ENCODE results near the gene NTSR2.

The NTSR2 gene

GRCh38 chr2:11711354-11711716 is 41.3 kb upstream of the NTSR2 start:
- Histone ChIP-seq H3K4me3 (ENCODE audit: low read depth in 1 of 2, low read length in 2 of 2) (no peak overlapping the region), H3K27me3 (ENCODE audit: control insufficient read depth in 1 of 2, insufficient read depth in 2 of 2, low read length in 2 of 2) (no peaks in the 10 kb centered on the region), H3K9ac (ENCODE audit: low read depth in 1 of 2, low read length in 2 of 2) (no peak overlapping the region), H3K4me1 (ENCODE audit: control insufficient read depth in 1 of 2, insufficient read depth in 2 of 2, low read length in 2 of 2) (no peaks in the 10 kb centered on the region), H3K36me3 (ENCODE audit: control insufficient read depth in 1 of 2, insufficient read depth in 2 of 2, low read length in 2 of 2) (no peaks in the 10 kb centered on the region), H3K27ac (ENCODE audit: low read depth, low read length) (no peak overlapping the region), H3K9me3 (ENCODE audit: control insufficient read depth in 1 of 2, low read length in 2 of 2) (no peaks in the 10 kb centered on the region)

DNA sequence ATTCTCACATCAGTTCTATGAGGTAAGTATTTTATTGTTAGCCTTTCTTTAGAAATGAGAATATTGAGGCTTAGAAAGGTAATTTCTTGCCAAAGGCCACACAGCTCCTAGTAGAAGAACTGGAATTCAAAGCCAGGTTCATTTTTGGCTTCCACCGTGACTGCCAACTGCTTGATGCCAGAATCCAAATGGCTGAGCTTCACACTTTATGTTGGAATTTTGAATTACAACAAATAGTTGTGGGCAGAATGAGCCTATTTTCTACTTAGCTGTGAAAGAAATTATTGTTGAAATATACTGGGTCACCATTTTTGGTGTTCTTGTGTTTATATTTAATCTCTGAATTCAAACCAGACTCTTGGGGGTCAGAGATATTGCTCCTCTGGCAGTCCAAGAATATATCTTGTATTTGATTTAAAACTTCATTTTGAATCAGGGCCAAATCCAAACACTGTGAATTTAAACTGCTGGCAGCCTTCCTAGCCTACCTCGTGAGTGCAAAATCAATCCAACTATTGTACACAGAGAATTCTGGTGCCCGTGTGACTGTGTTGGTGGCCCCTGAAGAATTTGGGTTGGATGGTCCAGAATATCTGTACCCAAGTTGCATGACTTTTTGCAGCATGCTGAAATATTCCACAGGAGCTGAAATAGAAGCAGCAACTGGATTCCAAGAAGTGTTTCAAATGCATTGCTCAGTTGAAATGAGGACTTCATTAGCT is 40.8 kb upstream of the NTSR2 start:
- Histone ChIP-seq H3K9me3 (ENCODE audit: control insufficient read depth in 1 of 2, low read length in 2 of 2) (no peaks in the 10 kb centered on the region), H3K36me3 (ENCODE audit: control insufficient read depth in 1 of 2, insufficient read depth in 2 of 2, low read length in 2 of 2) (no peaks in the 10 kb centered on the region), H3K9ac (ENCODE audit: low read depth in 1 of 2, low read length in 2 of 2) (no peak overlapping the region), H3K4me1 (ENCODE audit: control insufficient read depth in 1 of 2, insufficient read depth in 2 of 2, low read length in 2 of 2) (no peaks in the 10 kb centered on the region), H3K27me3 (ENCODE audit: control insufficient read depth in 1 of 2, insufficient read depth in 2 of 2, low read length in 2 of 2) (no peaks in the 10 kb centered on the region), H3K27ac (ENCODE audit: low read depth, low read length) (no peak overlapping the region), H3K4me3 (ENCODE audit: low read depth in 1 of 2, low read length in 2 of 2) (no peak overlapping the region)

DNA sequence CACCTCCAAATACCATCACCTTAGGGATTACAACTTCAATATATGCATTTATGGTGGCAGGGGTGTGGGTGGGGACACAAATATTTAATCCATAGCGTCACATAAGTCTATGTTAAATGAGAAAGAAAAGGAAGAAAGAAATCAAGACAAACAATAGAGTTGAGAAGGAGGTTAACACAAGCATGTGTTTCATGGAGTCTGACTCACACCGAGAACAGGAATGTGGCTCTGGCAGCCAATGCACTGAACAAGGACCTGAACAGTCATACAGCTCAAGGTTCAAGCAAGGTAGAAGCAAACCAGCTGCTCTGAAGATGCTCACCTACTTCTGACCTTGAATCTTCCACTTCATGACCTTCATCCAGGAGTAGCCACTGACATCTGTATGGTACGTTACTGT is 40.2 kb upstream of the NTSR2 start:
- H3K4me3 ChIP-seq (ENCODE audit: low read depth in 1 of 2, low read length in 2 of 2), result no peak overlapping the region
- no peaks in the 10 kb centered on the region for H3K4me1 ChIP-seq (ENCODE audit: control insufficient read depth in 1 of 2, insufficient read depth in 2 of 2, low read length in 2 of 2)
- H3K36me3 ChIP-seq (ENCODE audit: control insufficient read depth in 1 of 2, insufficient read depth in 2 of 2, low read length in 2 of 2), result no peaks in the 10 kb centered on the region
- no peak overlapping the region for H3K9ac ChIP-seq (ENCODE audit: low read depth in 1 of 2, low read length in 2 of 2)
- no peaks in the 10 kb centered on the region for H3K27me3 ChIP-seq (ENCODE audit: control insufficient read depth in 1 of 2, insufficient read depth in 2 of 2, low read length in 2 of 2)
- no peaks in the 10 kb centered on the region for H3K9me3 ChIP-seq (ENCODE audit: control insufficient read depth in 1 of 2, low read length in 2 of 2)
- H3K27ac ChIP-seq (ENCODE audit: low read depth, low read length), result no peak overlapping the region

GRCh38 chr2:11709293-11709692 is 39.3 kb upstream of the NTSR2 start:
- Histone ChIP-seq H3K4me1 (ENCODE audit: control insufficient read depth in 1 of 2, insufficient read depth in 2 of 2, low read length in 2 of 2) (no peaks in the 10 kb centered on the region), H3K4me3 (ENCODE audit: low read depth in 1 of 2, low read length in 2 of 2) (no peak overlapping the region), H3K27me3 (ENCODE audit: control insufficient read depth in 1 of 2, insufficient read depth in 2 of 2, low read length in 2 of 2) (no peaks in the 10 kb centered on the region), H3K36me3 (ENCODE audit: control insufficient read depth in 1 of 2, insufficient read depth in 2 of 2, low read length in 2 of 2) (no peaks in the 10 kb centered on the region), H3K9ac (ENCODE audit: low read depth in 1 of 2, low read length in 2 of 2) (no peak overlapping the region), H3K27ac (ENCODE audit: low read depth, low read length) (no peak overlapping the region), H3K9me3 (ENCODE audit: control insufficient read depth in 1 of 2, low read length in 2 of 2) (no peaks in the 10 kb centered on the region)

DNA sequence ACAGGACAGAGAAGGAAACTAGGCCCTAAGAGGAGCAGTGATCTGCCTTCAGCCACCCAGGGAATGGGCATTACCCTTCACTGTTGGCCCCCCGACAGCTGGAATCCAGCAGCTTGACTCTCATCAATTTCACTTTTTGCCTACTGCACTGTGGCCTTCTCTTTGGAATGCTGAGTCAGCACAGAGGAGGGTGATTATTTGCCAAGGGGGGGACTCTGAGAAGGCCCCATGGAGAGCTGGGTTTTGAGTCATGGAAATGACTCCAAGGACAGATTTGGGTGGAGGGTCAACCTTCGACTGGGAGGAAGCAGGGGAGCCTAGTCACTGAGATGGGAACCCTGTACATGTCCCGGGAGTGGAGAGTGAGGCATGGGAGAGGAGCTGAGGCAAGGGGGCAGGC is 38.1 kb upstream of the NTSR2 start:
- no peaks in the 10 kb centered on the region for H3K36me3 ChIP-seq (ENCODE audit: control insufficient read depth in 1 of 2, insufficient read depth in 2 of 2, low read length in 2 of 2)
- H3K27ac ChIP-seq (ENCODE audit: low read depth, low read length), result no peak overlapping the region
- H3K27me3 ChIP-seq (ENCODE audit: control insufficient read depth in 1 of 2, insufficient read depth in 2 of 2, low read length in 2 of 2), result no peaks in the 10 kb centered on the region
- H3K9ac ChIP-seq (ENCODE audit: low read depth in 1 of 2, low read length in 2 of 2), result no peak overlapping the region
- no peaks in the 10 kb centered on the region for H3K9me3 ChIP-seq (ENCODE audit: control insufficient read depth in 1 of 2, low read length in 2 of 2)
- no peak overlapping the region for H3K4me3 ChIP-seq (ENCODE audit: low read depth in 1 of 2, low read length in 2 of 2)
- no peaks in the 10 kb centered on the region for H3K4me1 ChIP-seq (ENCODE audit: control insufficient read depth in 1 of 2, insufficient read depth in 2 of 2, low read length in 2 of 2)

DNA sequence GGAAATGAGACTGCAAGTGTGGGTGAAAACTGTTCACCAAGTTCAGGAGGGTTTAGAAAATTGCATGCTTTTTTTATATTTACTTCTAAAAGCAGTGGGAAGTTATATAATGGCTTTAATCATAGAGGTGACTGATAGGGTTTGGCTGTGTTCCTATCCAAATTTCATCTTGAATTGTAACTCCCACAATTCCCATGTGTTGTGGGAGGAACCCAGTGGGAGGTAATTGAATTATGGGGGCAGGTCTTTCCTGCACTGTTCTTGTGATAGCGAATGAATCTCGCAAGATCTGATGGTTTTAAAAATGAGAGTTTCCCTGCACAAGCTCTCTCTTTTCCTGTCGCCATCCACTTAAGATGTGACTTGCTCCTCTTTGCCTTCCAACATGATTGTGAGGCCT is 35.7 kb upstream of the NTSR2 start:
- H3K4me3 ChIP-seq (ENCODE audit: low read depth in 1 of 2, low read length in 2 of 2), result no peak overlapping the region
- H3K9ac ChIP-seq (ENCODE audit: low read depth in 1 of 2, low read length in 2 of 2), result no peak overlapping the region
- H3K27me3 ChIP-seq (ENCODE audit: control insufficient read depth in 1 of 2, insufficient read depth in 2 of 2, low read length in 2 of 2), result no peaks in the 10 kb centered on the region
- no peak overlapping the region for H3K27ac ChIP-seq (ENCODE audit: low read depth, low read length)
- H3K9me3 ChIP-seq (ENCODE audit: control insufficient read depth in 1 of 2, low read length in 2 of 2), result no peaks in the 10 kb centered on the region
- H3K4me1 ChIP-seq (ENCODE audit: control insufficient read depth in 1 of 2, insufficient read depth in 2 of 2, low read length in 2 of 2), result no peaks in the 10 kb centered on the region
- no peaks in the 10 kb centered on the region for H3K36me3 ChIP-seq (ENCODE audit: control insufficient read depth in 1 of 2, insufficient read depth in 2 of 2, low read length in 2 of 2)

GRCh38 chr2:11705063-11705462 is 35.1 kb upstream of the NTSR2 start:
- H3K9me3 ChIP-seq (ENCODE audit: control insufficient read depth in 1 of 2, low read length in 2 of 2), result no peaks in the 10 kb centered on the region
- no peak overlapping the region for H3K9ac ChIP-seq (ENCODE audit: low read depth in 1 of 2, low read length in 2 of 2)
- no peak overlapping the region for H3K4me3 ChIP-seq (ENCODE audit: low read depth in 1 of 2, low read length in 2 of 2)
- H3K36me3 ChIP-seq (ENCODE audit: control insufficient read depth in 1 of 2, insufficient read depth in 2 of 2, low read length in 2 of 2), result no peaks in the 10 kb centered on the region
- H3K4me1 ChIP-seq (ENCODE audit: control insufficient read depth in 1 of 2, insufficient read depth in 2 of 2, low read length in 2 of 2), result no peaks in the 10 kb centered on the region
- H3K27me3 ChIP-seq (ENCODE audit: control insufficient read depth in 1 of 2, insufficient read depth in 2 of 2, low read length in 2 of 2), result no peaks in the 10 kb centered on the region
- no peak overlapping the region for H3K27ac ChIP-seq (ENCODE audit: low read depth, low read length)

- Histone ChIP-seq H3K36me3 (ENCODE audit: control insufficient read depth in 1 of 2, insufficient read depth in 2 of 2, low read length in 2 of 2) (no peaks in the 10 kb centered on the region), H3K4me3 (ENCODE audit: low read depth in 1 of 2, low read length in 2 of 2) (no peak overlapping the region), H3K27ac (ENCODE audit: low read depth, low read length) (no peak overlapping the region), H3K9me3 (ENCODE audit: control insufficient read depth in 1 of 2, low read length in 2 of 2) (no peaks in the 10 kb centered on the region), H3K27me3 (ENCODE audit: control insufficient read depth in 1 of 2, insufficient read depth in 2 of 2, low read length in 2 of 2) (no peaks in the 10 kb centered on the region), H3K9ac (ENCODE audit: low read depth in 1 of 2, low read length in 2 of 2) (no peak overlapping the region), H3K4me1 (ENCODE audit: control insufficient read depth in 1 of 2, insufficient read depth in 2 of 2, low read length in 2 of 2) (no peaks in the 10 kb centered on the region)
Measured at GRCh38 chr2:11703700-11704099, 33.7 kb upstream of the NTSR2 start.

GRCh38 chr2:11702946-11703345 is 33.0 kb upstream of the NTSR2 start:
- no peaks in the 10 kb centered on the region for H3K4me1 ChIP-seq (ENCODE audit: control insufficient read depth in 1 of 2, insufficient read depth in 2 of 2, low read length in 2 of 2)
- H3K27me3 ChIP-seq (ENCODE audit: control insufficient read depth in 1 of 2, insufficient read depth in 2 of 2, low read length in 2 of 2), result no peaks in the 10 kb centered on the region
- H3K9me3 ChIP-seq (ENCODE audit: control insufficient read depth in 1 of 2, low read length in 2 of 2), result no peaks in the 10 kb centered on the region
- no peak overlapping the region for H3K9ac ChIP-seq (ENCODE audit: low read depth in 1 of 2, low read length in 2 of 2)
- no peak overlapping the region for H3K27ac ChIP-seq (ENCODE audit: low read depth, low read length)
- H3K36me3 ChIP-seq (ENCODE audit: control insufficient read depth in 1 of 2, insufficient read depth in 2 of 2, low read length in 2 of 2), result no peaks in the 10 kb centered on the region
- no peak overlapping the region for H3K4me3 ChIP-seq (ENCODE audit: low read depth in 1 of 2, low read length in 2 of 2)

DNA sequence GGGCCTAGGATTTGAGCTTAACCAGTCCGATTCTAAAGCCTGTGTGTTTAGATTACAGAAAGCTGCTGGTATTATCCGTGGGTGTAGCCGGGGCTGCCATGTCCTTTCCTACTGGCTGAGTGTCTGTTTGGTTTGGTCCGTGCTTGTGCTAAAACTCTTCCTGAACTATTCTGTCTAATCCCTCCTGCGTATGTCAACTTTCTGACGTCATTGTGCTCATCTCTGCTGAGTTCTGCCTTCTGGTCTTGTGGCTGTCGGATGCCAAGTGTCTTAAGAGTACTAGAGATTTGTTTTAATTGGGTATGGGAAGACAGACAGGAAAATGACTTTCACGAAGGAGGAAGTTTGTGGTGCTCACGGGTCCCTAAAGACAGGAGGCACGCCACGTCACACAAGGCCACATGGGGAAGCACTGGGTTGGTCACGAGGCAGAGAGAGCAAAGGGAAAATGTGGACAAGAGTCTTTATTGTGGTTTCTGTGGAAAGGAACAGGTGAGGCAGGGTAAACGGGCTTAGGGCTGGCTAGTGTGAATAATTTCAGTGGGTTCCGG is 31.8 kb upstream of the NTSR2 start:
- H3K27me3 ChIP-seq (ENCODE audit: control insufficient read depth in 1 of 2, insufficient read depth in 2 of 2, low read length in 2 of 2), result no peaks in the 10 kb centered on the region

More for the DNA sequence above, 31.8 kb upstream of the NTSR2 start:
- H3K4me3 ChIP-seq (ENCODE audit: low read depth in 1 of 2, low read length in 2 of 2), result no peak overlapping the region
- H3K4me1 ChIP-seq (ENCODE audit: control insufficient read depth in 1 of 2, insufficient read depth in 2 of 2, low read length in 2 of 2), result peaks cover 0 to 6% of the 10 kb centered on the region in 2 donors
- no peaks in the 10 kb centered on the region for H3K36me3 ChIP-seq (ENCODE audit: control insufficient read depth in 1 of 2, insufficient read depth in 2 of 2, low read length in 2 of 2)
- H3K9me3 ChIP-seq (ENCODE audit: control insufficient read depth in 1 of 2, low read length in 2 of 2), result no peaks in the 10 kb centered on the region
- no peak overlapping the region for H3K9ac ChIP-seq (ENCODE audit: low read depth in 1 of 2, low read length in 2 of 2)
- H3K27ac ChIP-seq (ENCODE audit: low read depth, low read length), result no peak overlapping the region

Measured in duodenal mucosa (tissue), 2 donors.